COR-L47 (cell line): ENCODE results near the gene ZNF165.
"Not testable (repeated sequence)": the region's sequence is repeated elsewhere in the genome, so short reads cannot be mapped to it uniquely, and the experiment has no call there.

ENCODE experiments used
- DNase-seq: peaks from one replicate; lab custom pipeline; 2025; lab: John Stamatoyannopoulos, UW

ZNF165 gene

GRCh38 chr6:28080381-28080630 lies at the start of gene ZNF165:
ZNF165 (plus strand) TSS chr6:28080568; CDS start chr6:28085481, 4,913 bp downstream.
- DNase-seq = not testable (repeated sequence)

- no peak for DNase-seq
Measured at GRCh38 chr6:28053584-28053983, 26.8 kb upstream of the ZNF165 start.

GRCh38 chr6:28060405-28060804 lies 20.0 kb upstream of the ZNF165 start:
- DNase-seq = no peak

GRCh38 chr6:28064272-28064671 lies 16.1 kb upstream of the ZNF165 start:
- DNase-seq = no peak

GRCh38 chr6:28068067-28068466 lies 12.3 kb upstream of the ZNF165 start:
- no peak for DNase-seq

- DNase-seq = not testable (repeated sequence)
Measured at GRCh38 chr6:28070968-28071367, 9.4 kb upstream of the ZNF165 start.

GRCh38 chr6:28078050-28078449 lies 2.3 kb upstream of the ZNF165 start:
- DNase-seq = no peak

- no peak for DNase-seq
Measured at GRCh38 chr6:28078836-28079235, 1.5 kb upstream of the ZNF165 start.

- DNase-seq = peak; percentile 88
Measured at GRCh38 chr6:28080631-28081485, 490 bp downstream of the ZNF165 start.

- DNase-seq = no peak
Measured at GRCh38 chr6:28081486-28081751, 1.1 kb downstream of the ZNF165 start.

- DNase-seq = no peak
Measured at GRCh38 chr6:28082939-28083338, 2.6 kb downstream of the ZNF165 start.

- no peak for DNase-seq
Measured at GRCh38 chr6:28089054-28089453, 8.7 kb downstream of the ZNF165 start.

- no peak for DNase-seq
Measured at GRCh38 chr6:28090917-28091586, 10.7 kb downstream of the ZNF165 start.

GRCh38 chr6:28102222-28102621 lies 21.9 kb downstream of the ZNF165 start:
- not testable (repeated sequence) for DNase-seq

GRCh38 chr6:28102699-28103098 lies 22.3 kb downstream of the ZNF165 start:
- not testable (repeated sequence) for DNase-seq

- peak; percentile 82 for DNase-seq
Measured at GRCh38 chr6:28104392-28105244, 24.2 kb downstream of the ZNF165 start.

GRCh38 chr6:28105245-28105639 lies 24.9 kb downstream of the ZNF165 start:
- no peak for DNase-seq

GRCh38 chr6:28107506-28107905 lies 27.1 kb downstream of the ZNF165 start:
- DNase-seq = no peak

- no peak for DNase-seq
Measured at GRCh38 chr6:28111964-28112363, 31.6 kb downstream of the ZNF165 start.

- no peak for DNase-seq
Measured at GRCh38 chr6:28115799-28116198, 35.4 kb downstream of the ZNF165 start.

GRCh38 chr6:28117386-28118050 lies 37.1 kb downstream of the ZNF165 start:
- DNase-seq = no peak

- no peak for DNase-seq
Measured at GRCh38 chr6:28118217-28118616, 37.8 kb downstream of the ZNF165 start.
